Stimulated activated CD4-positive, alpha-beta T cell treated with anti-CD3 and anti-CD28 coated beads, Interleukin-2, amount 100 ng/mL, for 4 hours (primary cell): ENCODE results near the gene IMMP2L.
"Not testable (repeated sequence)": the region's sequence is repeated elsewhere in the genome, so short reads cannot be mapped to it uniquely, and the experiment has no call there.

Experiments used
- DNase-seq: peaks from one replicate; pipeline ENCODE4 v3.0.0-alpha.2; 2020; ENCODE audit warnings: low read depth

Gene IMMP2L

DNA sequence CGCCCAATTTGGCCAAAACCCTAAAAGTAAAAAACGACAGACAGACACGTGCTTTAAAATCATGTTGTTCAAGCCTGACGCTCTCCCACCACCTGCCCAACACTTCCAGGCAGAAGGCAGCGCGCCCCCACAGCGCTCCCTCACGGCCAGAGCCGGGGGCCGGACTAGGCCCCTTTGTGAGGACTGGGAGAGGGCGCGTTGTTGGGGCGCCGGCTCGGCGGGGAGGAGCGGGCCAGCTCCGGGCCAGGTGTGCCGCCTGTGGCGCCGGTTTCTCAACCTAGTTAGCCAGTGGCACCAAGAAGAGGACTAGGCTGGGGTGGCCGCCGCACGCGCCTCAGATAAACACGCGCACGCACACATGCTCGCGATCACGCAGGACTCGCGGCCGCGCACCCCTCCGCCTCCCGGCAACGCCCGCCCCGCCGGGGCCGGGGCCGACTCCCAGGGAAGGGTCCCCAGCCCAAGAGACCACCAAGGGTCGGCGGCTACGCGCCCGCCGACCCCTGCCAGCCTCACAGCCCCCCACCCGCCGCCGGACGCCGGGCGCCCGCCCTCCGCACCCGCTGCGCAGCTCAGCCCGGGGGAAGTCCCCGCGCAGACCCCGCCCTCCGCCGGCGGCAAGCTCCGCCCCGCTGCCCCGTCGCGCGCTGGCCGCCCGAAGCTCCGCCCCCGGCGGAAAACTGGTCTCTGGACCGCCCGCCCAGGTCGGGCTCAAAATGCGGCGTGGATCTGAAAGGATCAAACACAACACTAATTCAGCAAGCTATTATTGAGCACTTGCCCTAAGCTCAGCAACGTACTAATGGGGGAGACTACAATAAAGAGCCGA lies at the start of gene IMMP2L:
IMMP2L (minus strand) TSS at position 589 of the 829 bp plus-strand sequence.
- peak; percentile 86 for DNase-seq

DNA sequence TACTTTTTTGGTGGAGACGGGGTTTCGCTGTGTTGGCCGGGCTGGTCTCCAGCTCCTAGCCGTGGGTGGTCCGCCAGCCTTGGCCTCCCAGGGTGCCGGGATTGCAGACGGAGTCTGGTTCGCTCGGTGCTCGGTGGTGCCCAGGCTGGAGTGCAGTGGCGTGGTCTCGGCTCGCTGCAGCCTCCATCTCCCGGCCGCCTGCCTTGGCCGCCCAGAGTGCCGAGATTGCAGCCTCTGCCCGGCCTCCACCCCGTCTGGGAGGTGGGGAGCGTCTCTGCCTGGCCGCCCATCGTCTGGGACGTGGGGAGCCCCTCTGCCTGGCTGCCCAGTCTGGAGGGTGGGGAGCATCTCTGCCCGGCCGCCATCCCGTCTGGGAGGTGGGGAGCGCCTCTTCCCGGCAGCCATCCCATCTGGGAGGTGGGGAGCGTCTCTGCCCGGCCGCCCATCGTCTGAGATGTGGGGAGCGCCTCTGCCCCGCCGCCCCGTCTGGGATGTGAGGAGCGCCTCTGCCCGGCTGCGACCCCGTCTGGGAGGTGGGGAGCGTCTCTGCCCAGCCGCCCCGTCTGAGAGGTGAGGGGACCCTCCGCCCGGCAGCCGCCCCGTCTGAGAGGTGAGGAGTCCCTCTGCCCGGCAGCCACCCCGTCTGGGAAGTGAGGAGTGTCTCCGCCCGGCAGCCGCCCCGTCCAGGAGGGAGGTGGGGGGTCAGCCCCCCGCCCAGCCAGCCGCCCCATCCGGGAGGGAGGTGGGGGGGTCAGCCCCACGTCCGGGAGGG lies 47.4 kb upstream of the IMMP2L start:
- DNase-seq = not testable (repeated sequence)

DNA sequence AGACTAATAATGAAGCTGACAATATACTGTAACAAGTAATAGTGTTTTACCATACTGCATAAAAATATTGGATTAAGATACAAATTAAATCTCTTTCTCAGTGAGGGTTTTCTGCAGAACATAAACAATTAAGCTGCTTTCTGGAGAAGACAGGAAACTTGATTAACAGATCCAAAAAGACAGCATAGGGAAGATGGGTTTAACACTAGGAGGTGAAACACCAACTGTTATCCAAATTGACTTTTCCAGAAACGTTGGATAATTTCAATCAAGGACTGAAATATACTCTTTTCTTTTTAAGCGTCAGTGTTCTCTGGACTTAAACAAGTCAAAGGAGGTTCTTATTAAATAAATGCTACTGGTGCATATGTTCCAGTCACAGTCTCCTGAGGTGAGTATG lies 45.3 kb upstream of the IMMP2L start:
- DNase-seq = no peak

DNA sequence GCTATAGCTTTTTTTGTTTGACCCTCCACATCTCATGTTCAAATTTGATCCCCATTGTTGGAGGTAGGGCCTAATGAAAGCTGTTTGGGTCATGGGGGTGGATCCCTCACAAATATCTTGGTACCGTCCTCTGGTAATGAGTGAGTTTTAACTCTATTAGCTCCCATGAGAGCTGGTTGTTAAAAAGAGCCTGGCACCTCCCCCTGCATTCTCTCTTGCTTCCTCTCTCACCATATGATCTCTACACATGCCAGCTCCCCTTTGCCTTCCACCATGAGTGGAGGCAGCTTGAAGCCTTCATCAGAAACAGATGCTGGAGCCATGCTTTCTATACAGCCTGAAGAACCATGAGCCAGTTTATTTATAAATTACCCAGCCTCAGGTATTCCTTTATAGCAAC lies 43.0 kb upstream of the IMMP2L start:
- DNase-seq = no peak

DNA sequence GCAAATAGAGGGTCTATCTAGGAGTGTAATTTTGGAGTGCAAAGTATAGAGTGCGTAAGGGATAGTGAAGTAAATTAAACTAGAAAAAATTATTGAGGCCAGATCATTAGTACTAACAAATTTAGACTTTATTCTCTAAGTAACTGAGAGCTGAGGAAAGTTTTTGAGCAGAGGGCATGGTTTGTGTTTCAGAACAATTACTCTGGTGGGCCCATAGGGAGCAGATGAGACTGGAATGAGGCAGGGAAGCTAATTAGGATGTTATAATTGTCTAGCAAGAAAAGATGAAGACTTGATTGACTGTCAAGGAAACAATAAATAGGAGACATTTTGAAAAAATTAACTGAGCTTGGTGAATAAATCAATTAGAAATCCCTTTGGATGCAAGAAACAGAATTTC lies 37.8 kb upstream of the IMMP2L start:
- DNase-seq = no peak

DNA sequence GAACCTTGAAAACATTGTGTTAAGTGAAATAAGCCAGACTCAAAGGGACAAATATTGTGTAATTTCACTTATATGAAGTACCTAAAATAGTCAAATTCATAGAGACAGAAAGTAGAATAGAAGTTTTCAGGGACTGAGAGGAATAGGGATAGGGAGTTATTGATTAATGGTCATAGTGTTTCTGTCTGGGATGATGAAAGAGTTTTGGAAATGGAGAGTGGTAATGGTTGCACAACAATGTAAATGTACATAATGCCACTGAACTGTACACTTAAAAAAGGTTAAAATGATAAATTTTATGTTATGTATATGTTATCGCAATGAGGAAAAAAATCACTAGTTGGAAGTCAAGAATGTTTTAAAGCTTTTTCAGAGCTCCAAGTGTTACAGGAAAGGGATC lies 33.5 kb upstream of the IMMP2L start:
- no peak for DNase-seq

DNA sequence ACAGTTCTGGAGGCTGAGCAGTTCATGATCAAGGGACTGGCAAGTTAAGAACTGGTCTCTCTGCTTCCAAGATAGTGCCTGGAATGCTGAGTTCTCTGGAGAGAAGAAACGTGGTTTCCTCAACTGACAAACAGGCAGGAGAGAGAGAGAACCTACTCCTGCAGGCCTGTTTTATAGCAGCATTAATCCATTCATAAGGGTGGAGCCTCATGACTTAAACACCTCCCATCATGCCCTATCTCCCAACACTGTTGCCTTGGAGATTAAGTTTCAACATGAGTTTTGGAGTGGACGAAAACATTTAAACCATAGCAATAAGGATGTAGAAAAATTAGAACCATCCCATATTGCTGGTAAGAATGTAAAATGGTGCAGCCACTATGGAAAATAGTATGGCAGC lies 32.3 kb upstream of the IMMP2L start:
- DNase-seq = no peak

DNA sequence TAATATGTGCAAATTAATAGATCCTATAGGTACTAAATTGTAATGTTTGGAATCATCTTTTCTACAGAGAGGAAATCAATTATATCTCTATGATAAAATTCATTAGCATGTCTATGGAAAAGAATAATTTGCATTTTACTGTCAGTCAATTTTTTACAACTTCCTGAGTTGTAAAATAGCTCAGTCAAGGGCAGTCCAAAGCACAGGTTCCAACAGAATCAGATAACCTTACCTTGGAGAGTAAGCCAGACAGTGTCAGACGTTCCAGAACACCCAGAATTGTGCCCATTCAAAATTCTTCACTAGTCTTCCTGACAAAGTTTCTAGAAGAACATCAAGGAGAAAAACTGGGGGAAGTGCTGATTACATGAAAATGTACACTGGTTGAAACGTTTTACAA lies 31.1 kb upstream of the IMMP2L start:
- no peak for DNase-seq

DNA sequence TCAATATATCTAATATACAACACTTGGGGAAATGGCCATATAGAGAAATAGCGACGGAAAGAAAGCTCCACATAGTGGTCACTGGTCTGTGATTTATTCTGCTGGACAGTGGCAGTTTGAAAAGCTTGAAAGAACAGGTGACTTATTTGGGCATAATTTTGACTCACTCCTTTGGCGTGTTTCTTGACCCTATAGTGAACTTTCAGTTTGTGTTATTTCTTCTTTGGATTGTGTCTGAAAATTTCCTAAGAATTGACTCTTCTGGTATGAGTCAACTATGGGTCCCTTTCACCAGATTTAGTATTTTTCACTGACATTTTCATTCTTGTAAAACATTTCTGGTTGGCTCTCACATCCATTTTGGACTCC lies 25.8 kb upstream of the IMMP2L start:
- no peak for DNase-seq

DNA sequence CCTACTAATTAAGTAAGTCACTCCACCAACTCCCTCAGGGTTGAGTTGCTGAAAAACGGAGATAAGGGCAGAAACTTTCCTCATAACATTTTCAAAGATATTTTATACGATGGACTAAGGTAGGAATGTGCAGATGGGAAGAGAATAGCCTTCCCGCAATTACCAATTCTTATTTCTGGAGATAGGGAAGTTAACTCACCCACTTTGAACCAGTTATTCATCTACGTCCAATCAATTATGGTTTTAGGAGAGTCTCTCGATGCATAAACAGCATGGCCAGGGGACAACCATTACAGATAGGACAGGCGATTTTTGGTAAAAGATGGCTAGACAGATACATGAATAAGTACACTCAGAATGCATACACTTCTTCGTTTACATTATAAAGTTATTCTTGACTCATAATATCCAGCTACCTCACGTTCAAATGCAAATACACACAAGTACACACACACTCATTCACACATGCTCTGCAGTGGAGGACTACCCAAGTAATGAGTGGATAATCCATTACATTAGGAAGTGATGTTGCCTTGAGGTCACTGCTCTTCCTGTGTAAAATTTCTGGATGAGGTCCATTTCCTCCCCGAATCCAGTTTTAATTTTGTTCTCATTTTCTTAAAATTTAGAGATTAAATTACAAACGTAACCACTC lies 25.2 kb upstream of the IMMP2L start:
- DNase-seq = no peak

DNA sequence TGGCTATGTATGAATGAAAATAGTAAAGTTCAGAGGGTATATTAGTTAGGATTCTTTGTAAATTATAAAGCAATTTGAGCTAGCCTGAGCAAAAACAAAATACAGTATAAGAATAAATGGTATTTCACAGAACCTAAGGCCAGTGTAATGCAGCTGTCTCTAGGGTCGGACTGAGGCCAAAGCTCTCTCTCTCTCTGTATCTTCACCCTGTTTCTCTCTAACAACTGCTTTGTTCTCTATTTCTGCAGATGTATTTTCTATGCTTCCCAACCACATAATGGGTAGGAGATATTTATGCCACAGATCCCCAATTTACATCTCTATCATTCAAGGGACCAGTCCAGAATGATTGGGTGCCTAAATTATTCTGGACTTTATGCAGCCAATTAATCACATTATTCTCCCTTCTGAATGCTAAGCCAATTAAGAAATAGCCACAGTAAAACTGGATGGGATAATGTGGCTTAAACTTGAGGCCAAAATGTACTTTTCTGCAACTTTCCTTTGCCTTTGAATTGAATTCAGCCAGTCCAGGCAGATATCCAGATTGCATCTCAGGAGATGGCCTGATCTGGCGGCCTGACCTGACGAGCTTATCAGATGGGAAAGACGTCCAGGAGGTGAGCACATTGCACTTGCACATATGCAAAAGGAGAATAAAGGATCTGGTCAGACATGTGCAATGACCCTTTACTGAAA lies 24.6 kb upstream of the IMMP2L start:
- no peak for DNase-seq

DNA sequence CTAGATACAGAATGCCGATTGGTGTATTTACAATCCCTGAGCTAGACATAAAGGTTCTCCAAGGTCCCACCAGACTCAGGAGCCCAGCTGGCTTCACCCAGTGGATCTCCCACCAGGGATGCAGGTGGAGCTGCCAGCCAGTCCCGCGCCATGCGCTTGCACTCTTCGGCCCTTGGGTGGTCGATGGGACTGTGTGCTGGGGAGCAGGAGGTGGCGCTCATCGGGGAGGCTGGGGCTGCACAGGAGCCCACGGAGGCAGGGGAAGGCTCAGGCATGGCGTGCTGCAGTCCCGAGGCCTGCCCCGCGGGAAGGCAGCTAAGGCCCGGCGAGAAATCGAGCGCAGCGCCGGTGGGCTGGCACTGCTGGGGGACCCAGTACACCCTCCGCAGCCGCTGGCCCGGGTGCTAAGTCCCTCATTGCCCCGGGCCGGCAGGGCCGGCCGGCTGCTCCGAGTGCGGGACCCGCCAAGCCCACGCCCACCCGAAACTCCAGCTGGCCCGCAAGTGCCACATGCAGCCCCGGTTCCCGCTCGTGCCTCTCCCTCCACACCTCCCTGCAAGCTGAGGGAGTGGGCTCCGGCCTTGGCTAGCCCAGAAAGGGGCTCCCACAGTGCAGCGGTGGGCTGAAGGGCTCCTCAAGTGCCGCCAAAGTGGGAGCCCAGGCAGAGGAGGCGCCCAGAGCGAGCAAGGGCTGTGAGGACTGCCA lies 19.6 kb upstream of the IMMP2L start:
- DNase-seq = not testable (repeated sequence)

DNA sequence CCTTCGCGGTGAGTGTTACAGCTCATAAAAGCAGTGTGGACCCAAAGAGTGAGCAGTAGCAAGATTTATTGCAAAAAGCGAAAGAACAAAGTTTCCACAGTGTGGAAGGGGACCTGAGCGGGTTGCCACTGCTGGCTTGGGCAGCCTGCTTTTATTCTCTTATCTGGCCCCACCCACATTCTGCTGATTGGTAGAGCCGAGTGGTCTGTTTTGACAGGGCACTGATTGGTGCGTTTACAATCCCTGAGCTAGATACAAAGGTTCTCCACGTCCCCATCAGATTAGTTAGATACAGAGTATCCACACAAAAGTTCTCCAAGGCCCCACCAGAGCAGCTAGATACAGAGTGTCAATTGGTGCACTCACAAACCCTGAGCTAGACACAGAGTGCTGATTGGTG lies 18.9 kb upstream of the IMMP2L start:
- DNase-seq = not testable (repeated sequence)

DNA sequence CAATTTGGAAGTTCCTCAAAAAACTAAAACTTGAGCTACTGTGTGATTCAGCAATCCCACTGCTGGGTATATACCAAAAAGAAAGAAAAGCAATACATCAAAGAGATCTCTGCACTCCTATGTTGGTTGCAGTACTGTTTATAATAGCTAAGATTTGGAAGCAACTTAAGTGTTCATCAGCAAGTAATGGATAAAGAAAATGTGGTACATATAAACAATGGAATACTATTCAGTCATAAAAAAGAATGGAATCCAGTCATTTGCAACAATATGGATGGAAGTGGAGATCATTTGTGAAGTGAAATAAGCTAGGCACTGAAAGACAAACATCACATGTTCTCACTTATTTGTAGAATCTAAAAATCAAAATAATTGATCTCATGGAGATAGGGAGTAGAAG lies 16.5 kb upstream of the IMMP2L start:
- DNase-seq = no peak

DNA sequence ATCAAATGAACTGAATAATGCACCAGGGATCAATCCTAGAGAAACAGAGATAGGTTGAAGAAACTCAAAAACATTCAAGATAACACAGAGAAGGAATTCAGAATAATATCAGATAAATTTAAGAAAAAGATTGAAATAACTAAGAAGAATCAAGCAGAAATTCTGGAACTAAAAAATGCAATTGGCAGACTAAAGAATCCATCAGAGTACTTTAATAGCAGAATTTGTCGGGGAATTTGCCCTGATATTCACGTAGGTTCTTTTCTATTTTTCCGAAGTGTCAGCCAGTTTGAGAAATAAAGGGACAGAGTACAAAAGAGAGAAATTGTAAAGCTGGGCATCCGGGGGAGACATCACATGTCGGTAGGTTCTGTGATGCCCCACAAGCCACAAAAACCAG lies 9.4 kb upstream of the IMMP2L start:
- DNase-seq = no peak

DNA sequence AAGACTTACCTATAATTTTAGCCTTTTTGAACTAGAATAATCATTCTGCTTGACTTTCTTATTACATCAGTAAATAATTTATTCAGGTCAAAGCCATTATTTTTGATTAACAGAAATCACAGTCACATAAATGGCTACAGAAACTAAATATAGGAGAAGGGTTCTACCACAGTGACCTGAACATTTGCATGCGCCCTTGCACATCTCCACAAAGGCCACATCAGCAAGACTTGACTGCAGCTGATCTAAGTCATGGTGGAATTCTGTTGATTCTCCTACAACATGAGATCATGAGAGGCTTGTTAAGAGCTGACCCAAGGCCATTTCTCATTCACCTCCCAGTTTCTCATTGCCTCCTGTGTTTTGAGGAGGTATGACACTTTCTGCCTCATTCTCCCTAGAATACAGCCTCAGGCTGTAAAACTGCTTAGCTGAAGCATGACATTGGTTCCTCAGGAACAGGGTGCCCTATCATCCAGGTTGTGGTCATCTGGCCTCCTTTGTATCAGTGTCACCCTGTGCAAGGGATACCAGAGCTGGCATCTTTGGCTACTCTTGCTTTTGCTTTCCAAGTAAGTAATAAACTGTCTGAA lies 6.7 kb upstream of the IMMP2L start:
- DNase-seq = no peak

DNA sequence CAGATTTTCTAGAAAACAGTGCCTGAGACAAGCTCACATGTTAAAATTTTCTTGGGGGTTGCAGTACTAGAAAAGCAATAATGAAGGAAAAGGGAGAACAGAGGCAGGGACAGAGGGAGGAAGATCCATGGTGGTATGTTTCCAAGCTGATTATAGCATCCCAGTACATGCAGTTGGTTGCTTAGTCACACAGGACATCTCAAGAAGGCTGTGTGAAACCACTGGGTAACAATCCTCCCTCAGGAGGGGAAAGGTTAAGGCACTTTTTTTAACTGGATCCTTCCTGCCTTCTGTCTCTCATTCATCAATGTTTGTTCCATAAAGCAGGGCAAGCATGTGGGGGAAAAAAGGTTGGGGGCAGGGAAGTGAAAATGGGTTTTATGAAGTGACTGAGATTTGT lies 6.1 kb upstream of the IMMP2L start:
- no peak for DNase-seq

DNA sequence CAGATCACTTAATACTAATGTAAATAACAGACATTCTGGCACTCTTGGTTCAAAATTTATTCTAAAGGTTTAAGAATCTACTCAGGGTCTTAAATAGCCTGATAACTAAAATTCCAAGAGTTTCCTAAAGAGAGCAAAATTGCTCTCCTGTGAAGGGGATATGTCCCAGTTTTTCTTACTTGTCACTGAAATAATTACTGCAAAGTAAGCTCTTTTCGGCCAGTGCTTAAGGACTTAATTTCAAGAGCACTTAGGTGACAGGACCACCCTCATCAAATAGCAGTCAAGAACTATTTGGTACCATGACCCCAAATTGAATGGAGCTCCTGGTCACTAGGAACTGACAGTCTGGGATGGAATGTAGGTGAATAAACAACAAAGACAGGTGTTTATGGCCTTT lies 1.8 kb upstream of the IMMP2L start:
- no peak for DNase-seq

DNA sequence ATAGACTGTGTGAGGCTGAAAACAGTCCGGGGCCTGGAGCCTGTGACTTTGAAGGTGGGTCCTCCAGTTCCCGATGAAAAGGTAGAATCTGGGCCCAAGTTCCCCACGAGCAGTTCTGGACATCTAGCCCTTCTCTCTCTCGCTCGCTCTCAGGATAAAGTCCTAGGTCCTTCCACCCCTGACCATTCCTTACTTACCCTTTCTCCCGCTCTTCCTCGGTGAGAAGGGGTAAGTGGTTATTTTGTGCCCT lies 713 bp downstream of the IMMP2L start:
- no peak for DNase-seq

DNA sequence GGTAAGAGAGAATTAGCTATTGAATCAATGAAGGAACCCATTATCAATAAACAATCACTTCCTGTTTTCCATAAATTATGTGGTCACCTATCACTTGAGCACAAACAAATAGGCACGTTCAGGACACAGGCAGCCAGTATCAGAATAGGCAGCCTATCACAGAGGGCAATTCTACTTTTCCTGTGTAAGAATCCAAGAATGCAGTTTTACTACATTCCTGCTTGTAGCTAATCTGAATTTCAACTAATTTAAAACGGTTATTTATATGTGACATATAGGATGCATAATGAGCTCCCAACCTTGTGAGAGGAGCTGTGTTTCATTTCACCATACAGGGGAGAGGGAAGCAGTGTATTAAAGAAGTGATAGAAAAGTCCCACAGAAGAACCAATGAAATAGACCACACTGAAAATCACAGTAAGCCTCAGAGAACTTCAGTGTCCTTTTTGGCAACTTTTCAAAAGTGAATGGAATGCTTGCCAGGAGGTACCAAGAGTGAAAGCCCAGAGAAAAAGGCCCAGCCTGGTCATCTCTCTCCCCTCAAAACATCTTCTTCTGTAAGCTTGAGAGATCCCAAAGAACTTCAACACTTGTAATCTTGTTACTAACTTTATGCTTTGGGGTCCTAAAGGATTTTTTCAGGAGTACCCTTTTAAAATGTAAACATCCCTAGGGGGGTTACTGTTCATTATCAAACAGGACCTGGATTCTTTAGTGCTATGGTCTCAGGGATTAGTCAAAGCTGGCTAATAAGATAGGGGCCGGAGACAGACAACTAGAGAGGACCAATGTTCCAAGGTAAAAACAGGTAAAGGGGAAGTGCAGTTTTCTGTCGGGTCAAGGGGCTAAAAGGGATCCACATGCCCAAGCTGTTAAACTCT lies 1.3 kb downstream of the IMMP2L start:
- DNase-seq = no peak

DNA sequence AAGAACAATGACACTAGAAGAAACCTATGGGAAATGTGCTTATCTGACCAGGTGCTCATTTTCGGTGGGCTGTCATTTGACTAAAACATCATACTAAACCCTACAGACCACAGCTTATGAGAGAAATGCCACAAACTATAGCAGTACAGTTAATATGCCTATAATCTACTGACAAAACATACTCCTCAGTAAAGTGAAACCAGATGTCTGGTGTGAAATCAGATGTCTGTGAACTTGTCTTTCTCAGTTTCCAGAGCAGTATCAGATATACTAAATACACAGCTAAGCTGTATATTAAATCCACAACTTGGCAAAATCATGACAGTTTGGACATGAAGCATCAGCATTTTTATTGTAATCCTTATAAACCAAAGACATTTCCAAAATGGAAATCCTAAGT lies 3.3 kb downstream of the IMMP2L start:
- no peak for DNase-seq
